SK-N-SH treated with all-trans-retinoic acid at 6 μM for 48 hours (cell line): ENCODE measurements around the gene P4HTM.

Source experiments
- ATAC-seq: fragments of 200-7000 bp; cut with Tn5 transposase; 3 replicates; pipeline ENCODE4 v1.9.1; 2020; ENCODE audit warnings: mild to moderate bottlenecking, moderate library complexity
- ARNTL ChIP-seq: fragments of 450-650 bp; formaldehyde crosslinking; IDR thresholded peaks from 2 replicates; pipeline ENCODE4 v1.5.0; 2020; ENCODE audit warnings: low read depth, mild to moderate bottlenecking, moderate library complexity, borderline replicate concordance
- BACH2 ChIP-seq: fragments of 250-450 bp; sonication (Bioruptor Pico); IDR thresholded peaks from 2 replicates; pipeline ENCODE4 v1.9.0; 2021; ENCODE audit warnings: mild to moderate bottlenecking, borderline replicate concordance
- CREB5 ChIP-seq: fragments of 250-450 bp; sonication (Bioruptor Pico); IDR thresholded peaks from 2 replicates; pipeline ENCODE4 v1.5.1; 2020; ENCODE audit warnings: low read depth, mild to moderate bottlenecking, moderate library complexity
- CSDC2 ChIP-seq: fragments of 250-450 bp; sonication (Bioruptor Pico); IDR thresholded peaks from 2 replicates; pipeline ENCODE4 v1.5.0; 2020; ENCODE audit warnings: mild to moderate bottlenecking, moderate library complexity
- CSRNP3 ChIP-seq: fragments of 250-450 bp; sonication (Bioruptor Pico); IDR thresholded peaks from 2 replicates; pipeline ENCODE4 v1.5.1; 2021; ENCODE audit warnings: mild to moderate bottlenecking, moderate library complexity
- ESRRG ChIP-seq: fragments of 250-450 bp; sonication (Bioruptor Pico); IDR thresholded peaks from 2 replicates; pipeline ENCODE4 v1.6.1; 2021; ENCODE audit warnings: mild to moderate bottlenecking
- GLIS3 ChIP-seq: fragments of 250-450 bp; sonication (Bioruptor Pico); IDR thresholded peaks from 2 replicates; pipeline ENCODE4 v1.5.0; 2020; ENCODE audit warnings: mild to moderate bottlenecking, moderate library complexity
- ISL1 ChIP-seq: fragments of 250-450 bp; sonication (Bioruptor Pico); IDR thresholded peaks from 2 replicates; pipeline ENCODE4 v2.1.2; 2022; ENCODE audit warnings: mild to moderate bottlenecking, moderate library complexity
- OSR1 ChIP-seq: fragments of 250-450 bp; sonication (Bioruptor Pico); IDR thresholded peaks from 2 replicates; pipeline ENCODE4 v1.8.0; 2022; ENCODE audit warnings: moderate library complexity, mild to moderate bottlenecking, inconsistent platforms
- PATZ1 ChIP-seq: fragments of 250-450 bp; sonication (Bioruptor Pico); IDR thresholded peaks from 2 replicates; pipeline ENCODE4 v1.8.0; 2020; ENCODE audit warnings: mild to moderate bottlenecking, moderate library complexity, borderline replicate concordance
- POU6F1 ChIP-seq: fragments of 250-450 bp; sonication (Bioruptor Pico); IDR thresholded peaks from 2 replicates; pipeline ENCODE4 v1.8.0; 2021; ENCODE audit warnings: low read depth, mild to moderate bottlenecking, moderate library complexity, borderline replicate concordance
- PPARA ChIP-seq: fragments of 250-450 bp; sonication (Bioruptor Pico); IDR thresholded peaks from 2 replicates; pipeline ENCODE4 v1.5.0; 2020; ENCODE audit warnings: mild to moderate bottlenecking, borderline replicate concordance
- RARB ChIP-seq: fragments of 250-450 bp; sonication (Bioruptor Pico); IDR thresholded peaks from 2 replicates; pipeline ENCODE4 v1.8.0; 2021; ENCODE audit warnings: mild to moderate bottlenecking, moderate library complexity
- SNAI2 ChIP-seq: fragments of 250-450 bp; sonication (Bioruptor Pico); IDR thresholded peaks from 2 replicates; pipeline ENCODE4 v1.5.0; 2020; ENCODE audit warnings: mild to moderate bottlenecking, moderate library complexity
- TCF4 ChIP-seq: fragments of 250-450 bp; sonication (Bioruptor Pico); IDR thresholded peaks from 2 replicates; pipeline ENCODE4 v1.8.0; 2021; ENCODE audit warnings: mild to moderate bottlenecking, moderate library complexity, borderline replicate concordance
- TOX ChIP-seq: fragments of 250-450 bp; sonication (Bioruptor Pico); IDR thresholded peaks from 2 replicates; pipeline ENCODE4 v1.8.0; 2021; ENCODE audit warnings: mild to moderate bottlenecking, moderate library complexity, borderline replicate concordance
- TSHZ2 ChIP-seq: fragments of 250-450 bp; sonication (Bioruptor Pico); IDR thresholded peaks from 2 replicates; pipeline ENCODE4 v1.5.0; 2020; ENCODE audit warnings: mild to moderate bottlenecking, moderate library complexity
- ZC3H10 ChIP-seq: fragments of 250-450 bp; sonication (Bioruptor Pico); IDR thresholded peaks from 2 replicates; pipeline ENCODE4 v1.5.1; 2021; ENCODE audit warnings: mild to moderate bottlenecking, moderate library complexity
- ZNF565 ChIP-seq: fragments of 450-650 bp; formaldehyde crosslinking; conservative IDR thresholded peaks from 2 replicates; pipeline ENCODE4 v1.5.0; 2020; ENCODE audit warnings: low read depth, mild to moderate bottlenecking, moderate library complexity
- ZNF70 ChIP-seq: fragments of 450-650 bp; formaldehyde crosslinking; IDR thresholded peaks from 2 replicates; pipeline ENCODE4 v1.5.0; 2020; ENCODE audit warnings: mild to moderate bottlenecking, moderate library complexity
- ZNF8 ChIP-seq: fragments of 450-650 bp; formaldehyde crosslinking; IDR thresholded peaks from 2 replicates; pipeline ENCODE4 v1.5.0; 2020; ENCODE audit warnings: mild to moderate bottlenecking, moderate library complexity

Gene P4HTM

GRCh38 chr3:49027634-49028033 lies 37.6 kb downstream of the P4HTM start:
- no peak for ATAC-seq
- TF ChIP-seq CSDC2 (CRISPR knock-in tag) (no peak), OSR1 (CRISPR knock-in tag) (no peak), GLIS3 (CRISPR knock-in tag) (no peak), SNAI2 (CRISPR knock-in tag) (no peak), ZNF8 (CRISPR knock-in tag) (no peak), RARB (CRISPR knock-in tag) (no peak), ZNF565 (CRISPR knock-in tag) (no peak), CSRNP3 (CRISPR knock-in tag) (no peak), PATZ1 (CRISPR knock-in tag) (no peak), PPARA (CRISPR knock-in tag) (no peak), ISL1 (no peak), TOX (no peak), TSHZ2 (CRISPR knock-in tag) (no peak), ZNF70 (CRISPR knock-in tag) (no peak), POU6F1 (no peak), ESRRG (CRISPR knock-in tag) (no peak), TCF4 (CRISPR knock-in tag) (no peak), CREB5 (CRISPR knock-in tag) (no peak)

GRCh38 chr3:49028298-49028672 lies 38.2 kb downstream of the P4HTM start:
- no peak for TF ChIP-seq PPARA (CRISPR knock-in tag)
- no peak for TF ChIP-seq ARNTL (CRISPR knock-in tag)
- TF ChIP-seq BACH2 (CRISPR knock-in tag), result no peak
- no peak for TF ChIP-seq CSDC2 (CRISPR knock-in tag)
- no peak for TF ChIP-seq GLIS3 (CRISPR knock-in tag)
- no peak for TF ChIP-seq POU6F1
- TF ChIP-seq CSRNP3 (CRISPR knock-in tag), result no peak
- no peak for TF ChIP-seq ISL1
- no peak for TF ChIP-seq SNAI2 (CRISPR knock-in tag)
- no peak for TF ChIP-seq ZNF565 (CRISPR knock-in tag)
- no peak for TF ChIP-seq ZC3H10 (CRISPR knock-in tag)
- TF ChIP-seq OSR1 (CRISPR knock-in tag), result no peak
- no peak for TF ChIP-seq TOX
- 0 out of 3 replicates have a peak, but pooled peaks have one; percentile 0 for ATAC-seq
